Neural cell (in vitro differentiated cells): ENCODE measurements around the gene ZBTB7C. TPM values are rescaled to one million over a fixed set of nuclear protein-coding genes. Genes with fewer than 3 reads are reported as not detected.

Source experiments
- H2AFZ ChIP-seq: fragments of 200-600, 300-800 bp; sonication (generic), shearing (Covaris generic); 2 replicates; pipeline ENCODE4 v1.6.0; 2014; ENCODE audit warnings: low read depth, mild to moderate bottlenecking, antibody characterized with exemption, low read length, moderate library complexity
- H3F3A ChIP-seq: fragments of 200-600 bp; shearing (Covaris generic); 2 replicates; pipeline ENCODE4 v1.6.1; 2016; ENCODE audit warnings: mild to moderate bottlenecking, moderate library complexity, mixed read lengths, antibody characterized with exemption, low read length; ENCODE audit not compliant: insufficient read depth, poor library complexity, severe bottlenecking
- H3K27ac ChIP-seq: fragments of 200-600, 300-800 bp; sonication (generic), shearing (Covaris generic); 2 replicates; pipeline ENCODE4 v1.5.1; 2014; ENCODE audit warnings: mild to moderate bottlenecking, low read length, moderate library complexity
- H3K27me3 ChIP-seq: fragments of 300-800, 200-600 bp; sonication (generic), shearing (Covaris generic); 2 replicates; pipeline ENCODE4 v1.6.0; 2014; ENCODE audit warnings: mild to moderate bottlenecking, low read depth, low read length, moderate library complexity; ENCODE audit not compliant: insufficient read depth
- H3K36me3 ChIP-seq: fragments of 300-800, 200-600 bp; sonication (generic), shearing (Covaris generic); 2 replicates; pipeline ENCODE4 v1.5.1; 2014; ENCODE audit warnings: mild to moderate bottlenecking, antibody characterized with exemption, low read length, moderate library complexity; ENCODE audit not compliant: insufficient read depth
- H3K4me2 ChIP-seq: fragments of 300-800, 200-600 bp; sonication (generic), shearing (Covaris generic); 2 replicates; pipeline ENCODE4 v1.6.0; 2014; ENCODE audit warnings: mild to moderate bottlenecking, low read length
- H3K4me3 ChIP-seq: fragments of 300-800, 200-600 bp; sonication (generic), shearing (Covaris generic); 2 replicates; pipeline ENCODE4 v1.5.1; 2014; ENCODE audit warnings: mild to moderate bottlenecking, low read length, moderate library complexity
- H3K79me2 ChIP-seq: fragments of 200-600 bp; shearing (Covaris generic); replicated peaks from 2 replicates; pipeline ENCODE4 v1.6.0; 2014; ENCODE audit warnings: mild to moderate bottlenecking, low read length, moderate library complexity; ENCODE audit not compliant: insufficient read depth
- H3K9ac ChIP-seq: fragments of 300-800, 200-600 bp; sonication (generic), shearing (Covaris generic); 2 replicates; pipeline ENCODE4 v1.6.1; 2016; ENCODE audit warnings: mild to moderate bottlenecking, low read length, mixed read lengths
- H3K9me2 ChIP-seq: fragments of 200-600 bp; shearing (Covaris generic); 2 replicates; pipeline ENCODE4 v1.6.1; 2016; ENCODE audit warnings: mild to moderate bottlenecking, low read length, mixed read lengths; ENCODE audit not compliant: insufficient read depth
- H3K9me3 ChIP-seq: fragments of 200-600, 300-800 bp; sonication (generic), shearing (Covaris generic); 2 replicates; pipeline ENCODE4 v1.6.1; 2016; ENCODE audit warnings: mild to moderate bottlenecking, mixed run types, low read length, moderate library complexity, mixed read lengths
- H4K20me1 ChIP-seq: fragments of 200-600 bp; shearing (Covaris generic); 2 replicates; pipeline ENCODE4 v1.6.1; 2016; ENCODE audit warnings: mild to moderate bottlenecking, mixed run types; ENCODE audit not compliant: insufficient read depth
- CTCF ChIP-seq: fragments of 450-650 bp; IDR thresholded peaks from 2 replicates; pipeline ENCODE4 v1.5.1; 2014; ENCODE audit warnings: antibody characterized with exemption, mild to moderate bottlenecking, moderate library complexity; ENCODE audit not compliant: poor library complexity, severe bottlenecking
- EP300 ChIP-seq: fragments of 450-650 bp; conservative IDR thresholded peaks from 2 replicates; pipeline ENCODE4 v1.6.1; 2014; ENCODE audit warnings: antibody characterized with exemption, mild to moderate bottlenecking, moderate library complexity; ENCODE audit not compliant: poor library complexity, severe bottlenecking
- EZH2 ChIP-seq: fragments of 200-600, 300-800 bp; shearing (Covaris generic), sonication (generic); IDR thresholded peaks from 2 replicates; pipeline ENCODE4 v1.6.1; 2014; ENCODE audit warnings: antibody characterized with exemption, low read length, borderline replicate concordance, mild to moderate bottlenecking; ENCODE audit not compliant: insufficient read depth, poor library complexity, severe bottlenecking
- MXI1 ChIP-seq: fragments of 450-650 bp; conservative IDR thresholded peaks from 2 replicates; pipeline ENCODE4 v1.6.1; 2014; ENCODE audit warnings: antibody characterized with exemption, mild to moderate bottlenecking; ENCODE audit not compliant: poor library complexity, severe bottlenecking
- POLR2AphosphoS5 ChIP-seq: IDR thresholded peaks from 2 replicates; pipeline ENCODE4 v1.6.1; 2012
- RAD21 ChIP-seq: fragments of 450-650 bp; conservative IDR thresholded peaks from 2 replicates; pipeline ENCODE4 v1.6.1; 2014; ENCODE audit warnings: antibody characterized with exemption, mild to moderate bottlenecking, moderate library complexity
- REST ChIP-seq: IDR thresholded peaks from 2 replicates; pipeline ENCODE4 v1.6.1; 2012; ENCODE audit warnings: borderline replicate concordance
- SMC3 ChIP-seq: fragments of 450-650 bp; conservative IDR thresholded peaks from 2 replicates; pipeline ENCODE4 v1.6.1; 2014; ENCODE audit warnings: antibody characterized with exemption, mild to moderate bottlenecking, moderate library complexity; ENCODE audit not compliant: poor library complexity
- TAF1 ChIP-seq: IDR thresholded peaks from 2 replicates; pipeline ENCODE4 v1.6.1; 2012; ENCODE audit warnings: low read depth
- polyA plus RNA-seq: library from polyadenylated mRNA; depleted of rRNA; stranded (reverse); fragments of >200 nt; gene quantifications from 2 replicates; pipeline ENCODE4 v1.2.3, GENCODE V29; 2014

ZBTB7C gene
- polyA plus RNA-seq, 1 donor from 2014 or later, result 2.4 TPM

GRCh38 chr18:47981320-47981719, 427.9 kb downstream of the ZBTB7C start:
- TF ChIP-seq EZH2 (no peak), EP300 (no peak), CTCF (no peak), RAD21 (no peak)
- Histone ChIP-seq H3F3A (no peaks in the 10 kb centered on the region), H3K9ac (no peak overlapping the region), H3K36me3 (no peaks in the 10 kb centered on the region), H3K27me3 (no peaks in the 10 kb centered on the region), H3K27ac (no peak overlapping the region), H4K20me1 (no peaks in the 10 kb centered on the region), H3K79me2 (no peaks in the 10 kb centered on the region), H2AFZ (no peak overlapping the region), H3K4me3 (no peak overlapping the region), H3K9me2 (no peaks in the 10 kb centered on the region), H3K9me3 (no peaks in the 10 kb centered on the region), H3K4me2 (no peak overlapping the region)

GRCh38 chr18:47979611-47980200, 429.5 kb downstream of the ZBTB7C start:
- no peaks in the 10 kb centered on the region for H3F3A ChIP-seq
- no peaks in the 10 kb centered on the region for H3K27me3 ChIP-seq
- no peak overlapping the region for H3K4me2 ChIP-seq
- H3K27ac ChIP-seq, result no peak overlapping the region
- no peaks in the 10 kb centered on the region for H3K9me2 ChIP-seq
- no peak overlapping the region for H2AFZ ChIP-seq
- no peaks in the 10 kb centered on the region for H3K79me2 ChIP-seq
- no peaks in the 10 kb centered on the region for H4K20me1 ChIP-seq
- no peak overlapping the region for H3K4me3 ChIP-seq
- H3K9me3 ChIP-seq, result no peaks in the 10 kb centered on the region
- H3K36me3 ChIP-seq, result no peaks in the 10 kb centered on the region
- TF ChIP-seq TAF1 (no peak), REST (no peak), POLR2AphosphoS5 (no peak), MXI1 (no peak), EZH2 (no peak), CTCF (no peak), SMC3 (no peak), EP300 (no peak), RAD21 (no peak)
- H3K9ac ChIP-seq, result no peak overlapping the region
